Stimulated activated CD4-positive, alpha-beta T cell treated with anti-CD3 and anti-CD28 coated beads, Interleukin-2, amount 100 ng/mL, for 24 hours (primary cell): ENCODE data around the gene AHDC1.

Experiments used
- DNase-seq, 2 donors: peaks; one replicate each; pipeline ENCODE4 v3.0.0-alpha.2; 2020

AHDC1 gene

GRCh38 chr1:27598295-27598687, 5.7 kb downstream of the AHDC1 start:
- DNase-seq: no peak

GRCh38 chr1:27597516-27598294, 6.2 kb downstream of the AHDC1 start:
- no peak for DNase-seq

GRCh38 chr1:27596986-27597385, 7.0 kb downstream of the AHDC1 start:
- DNase-seq: no peak

GRCh38 chr1:27596261-27596660, 7.7 kb downstream of the AHDC1 start:
- no peak for DNase-seq

GRCh38 chr1:27595597-27595996, 8.3 kb downstream of the AHDC1 start:
- DNase-seq: no peak

GRCh38 chr1:27594564-27595510, 9.1 kb downstream of the AHDC1 start:
- DNase-seq: no peak

GRCh38 chr1:27593678-27594563, 10.0 kb downstream of the AHDC1 start:
- no peak for DNase-seq

GRCh38 chr1:27592931-27593677, 10.8 kb downstream of the AHDC1 start:
- DNase-seq: no peak

GRCh38 chr1:27592232-27592930, 11.6 kb downstream of the AHDC1 start:
- no peak for DNase-seq

- no peak for DNase-seq
These were observed 12.3 kb downstream of the AHDC1 start for GRCh38 chr1:27591622-27592021.

- no peak for DNase-seq
These were observed 12.9 kb downstream of the AHDC1 start for GRCh38 chr1:27590917-27591508.

- no peak for DNase-seq
These were observed 14.0 kb downstream of the AHDC1 start for GRCh38 chr1:27589841-27590426.

- DNase-seq: no peak
These were observed 14.5 kb downstream of the AHDC1 start for GRCh38 chr1:27589441-27589840.

GRCh38 chr1:27588256-27589232, 15.4 kb downstream of the AHDC1 start:
- no peak for DNase-seq

- no peak for DNase-seq
These were observed 18.3 kb downstream of the AHDC1 start for GRCh38 chr1:27585684-27586083.

GRCh38 chr1:27584453-27584852, 19.5 kb downstream of the AHDC1 start:
- no peak for DNase-seq

- no peak for DNase-seq
These were observed 20.5 kb downstream of the AHDC1 start for GRCh38 chr1:27583479-27583878.

- no peak for DNase-seq
These were observed 22.1 kb downstream of the AHDC1 start for GRCh38 chr1:27581823-27582243.

GRCh38 chr1:27577504-27578188, 26.3 kb downstream of the AHDC1 start:
- DNase-seq: no peak
